HEK293T (cell line): Measurements from ENCODE around the gene ARHGDIG.

ENCODE experiments used
- BHLHE40 ChIP-seq: fragments of 450-650 bp; IDR thresholded peaks from 2 replicates; pipeline ENCODE4 v1.6.1; 2016; ENCODE audit warnings: mild to moderate bottlenecking, moderate library complexity, borderline replicate concordance
- FOXA1 ChIP-seq: fragments of 450-650 bp; IDR thresholded peaks from 2 replicates; pipeline ENCODE4 v1.6.1; 2016; ENCODE audit warnings: mild to moderate bottlenecking
- FOXK2 ChIP-seq: fragments of 450-650 bp; IDR thresholded peaks from 2 replicates; pipeline ENCODE4 v1.6.1; 2016; ENCODE audit warnings: mild to moderate bottlenecking
- NFRKB ChIP-seq: fragments of 450-650 bp; IDR thresholded peaks from 2 replicates; pipeline ENCODE4 v1.6.1; 2016; ENCODE audit warnings: mild to moderate bottlenecking, moderate library complexity
- SUZ12 ChIP-seq: fragments of 450-650 bp; IDR thresholded peaks from 2 replicates; pipeline ENCODE4 v1.6.1; 2016; ENCODE audit warnings: mild to moderate bottlenecking
- TARDBP ChIP-seq: fragments of 450-650 bp; IDR thresholded peaks from 2 replicates; pipeline ENCODE4 v1.6.1; 2016

- TF ChIP-seq FOXK2: no peak
- TF ChIP-seq TARDBP: no peak
- TF ChIP-seq FOXA1: no peak
- no peak for TF ChIP-seq BHLHE40
- TF ChIP-seq NFRKB: no peak
- TF ChIP-seq SUZ12: no peak
Observed at GRCh38 chr16:322476-323143, 42.2 kb downstream of the ARHGDIG start.
